Astrocyte of the cerebellum (primary cell): ENCODE data around the gene COL23A1.

Experiments used
- DNase-seq: peaks from one replicate; pipeline ENCODE4 v3.0.0-alpha.2; 2011; ENCODE audit warnings: low read depth
- H3K4me3 ChIP-seq: 2 replicates; pipeline ENCODE4 v1.5.1; 2011; ENCODE audit warnings: mild to moderate bottlenecking, low read depth, low read length, moderate library complexity
- in situ Hi-C: cut with HindIII; loops from 2 replicates; pipeline ENCODE4 v1.10.0; 2017; ENCODE audit warnings: low sequenced_read_pairs
- TF ChIP-seq, protein P1 (sequence below): IDR thresholded peaks from 2 replicates; pipeline ENCODE4 v1.5.1; 2012; ENCODE audit warnings: low read length, low read depth, moderate library complexity, mild to moderate bottlenecking; ENCODE audit errors: missing control alignments

Gene COL23A1

GRCh38 chr5:178192787-178193186 is 397.4 kb downstream of the COL23A1 start:
- TF ChIP-seq, protein P1, sequence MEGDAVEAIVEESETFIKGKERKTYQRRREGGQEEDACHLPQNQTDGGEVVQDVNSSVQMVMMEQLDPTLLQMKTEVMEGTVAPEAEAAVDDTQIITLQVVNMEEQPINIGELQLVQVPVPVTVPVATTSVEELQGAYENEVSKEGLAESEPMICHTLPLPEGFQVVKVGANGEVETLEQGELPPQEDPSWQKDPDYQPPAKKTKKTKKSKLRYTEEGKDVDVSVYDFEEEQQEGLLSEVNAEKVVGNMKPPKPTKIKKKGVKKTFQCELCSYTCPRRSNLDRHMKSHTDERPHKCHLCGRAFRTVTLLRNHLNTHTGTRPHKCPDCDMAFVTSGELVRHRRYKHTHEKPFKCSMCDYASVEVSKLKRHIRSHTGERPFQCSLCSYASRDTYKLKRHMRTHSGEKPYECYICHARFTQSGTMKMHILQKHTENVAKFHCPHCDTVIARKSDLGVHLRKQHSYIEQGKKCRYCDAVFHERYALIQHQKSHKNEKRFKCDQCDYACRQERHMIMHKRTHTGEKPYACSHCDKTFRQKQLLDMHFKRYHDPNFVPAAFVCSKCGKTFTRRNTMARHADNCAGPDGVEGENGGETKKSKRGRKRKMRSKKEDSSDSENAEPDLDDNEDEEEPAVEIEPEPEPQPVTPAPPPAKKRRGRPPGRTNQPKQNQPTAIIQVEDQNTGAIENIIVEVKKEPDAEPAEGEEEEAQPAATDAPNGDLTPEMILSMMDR, result no peak
- H3K4me3 ChIP-seq, result no peak overlapping the region
- DNase-seq, result no peak
- in situ Hi-C loops, result no loop called here

- DNase-seq, result no peak
- TF ChIP-seq, protein P1, result no peak
- in situ Hi-C loops, result no loop called here
- H3K4me3 ChIP-seq, result no peak overlapping the region
Observed at GRCh38 chr5:178192244-178192643, 397.9 kb downstream of the COL23A1 start.

DNA sequence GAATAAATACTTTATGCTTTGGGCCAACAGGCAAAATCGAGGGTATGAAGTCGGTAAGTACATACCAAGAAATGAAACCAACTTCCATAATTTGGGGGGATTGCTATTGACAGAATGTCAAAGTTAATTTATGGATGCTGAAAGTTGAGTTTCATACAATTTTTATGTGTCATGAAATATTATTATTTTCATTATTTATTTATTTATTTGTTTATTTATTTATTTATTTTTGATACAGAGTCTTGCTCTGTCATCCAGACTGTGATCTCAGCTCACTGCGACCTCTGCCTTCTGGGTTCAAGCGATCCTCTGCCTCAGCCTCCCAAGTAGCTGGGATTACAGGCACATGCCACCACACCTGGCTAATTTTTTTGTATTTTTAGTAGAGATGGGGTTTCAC is 398.5 kb downstream of the COL23A1 start:
- H3K4me3 ChIP-seq, result no peak overlapping the region
- TF ChIP-seq, protein P1, result no peak
- DNase-seq, result no peak
- in situ Hi-C loops, result no loop called here

- H3K4me3 ChIP-seq, result no peak overlapping the region
- DNase-seq, result no peak
- TF ChIP-seq, protein P1, result no peak
- in situ Hi-C loops, result no loop called here
Observed at GRCh38 chr5:178189433-178189832, 400.8 kb downstream of the COL23A1 start.
